B cell (primary cell): Measurements from ENCODE around the gene SPTB. TPM values are rescaled to one million over a fixed set of nuclear protein-coding genes. Genes with fewer than 3 reads are reported as not detected.

ENCODE experiments used
- ATAC-seq: fragments of 200-7000 bp; cut with Tn5 transposase; one replicate; pipeline ENCODE4 v1.10.0; 2021; ENCODE audit warnings: low read depth, mild to moderate bottlenecking, moderate number of reproducible peaks, moderate library complexity
- CTCF ChIA-PET: fragments of 350-600 bp; sonication (Branson Sonifier 250); formaldehyde crosslinking; loops from one replicate; lab custom pipeline; 2021; ENCODE audit warnings: antibody characterized with exemption, inconsistent platforms; lab: Charles Lee
- POLR2A ChIA-PET: fragments of 350-600 bp; sonication (Branson Sonifier 250); formaldehyde crosslinking; loops from one replicate; lab custom pipeline; 2021; ENCODE audit warnings: antibody characterized with exemption; lab: Charles Lee
- DNase-seq: peaks from one replicate; pipeline ENCODE4 v3.0.0; 2013
- H2AFZ ChIP-seq: 2 replicates; pipeline ENCODE4 v1.6.1; 2012; ENCODE audit warnings: mild to moderate bottlenecking, low read depth, low read length; ENCODE audit not compliant: insufficient read depth, poor library complexity, severe bottlenecking
- H3K27ac ChIP-seq, 2 donors: 1 replicate in 1 of 2; 2 replicates in 1 of 2; pipeline ENCODE4 v1.5.1; 2012 to 2013; ENCODE audit warnings: low read length in 2 of 2, mild to moderate bottlenecking in 2 of 2, moderate library complexity in 1 of 2
- H3K27me3 ChIP-seq, 4 experiments: fragments of 200-600 bp in 1 of 4; sonication (generic) in 1 of 4; replicated peaks in 1 of 4; 1 replicate in 2 of 4; 2 replicates in 2 of 4; pipeline versions ENCODE4 v1.6.1 to v1.7.0; 2013 to 2016; ENCODE audit warnings: low read length in 3 of 4, mild to moderate bottlenecking in 2 of 4, mixed read lengths in 1 of 4, moderate library complexity in 1 of 4; ENCODE audit not compliant: insufficient read depth in 4 of 4, control insufficient read depth in 3 of 4; ENCODE audit errors: control extremely low read depth in 1 of 4
- H3K36me3 ChIP-seq, 2 experiments: replicated peaks in 1 of 2; 1 replicate in 1 of 2; 2 replicates in 1 of 2; pipeline versions ENCODE4 v1.6.1 to v1.7.1; 2013; ENCODE audit warnings: low read length in 1 of 2; ENCODE audit not compliant: insufficient read depth in 2 of 2, control insufficient read depth in 1 of 2; ENCODE audit errors: control extremely low read depth in 1 of 2, extremely low read depth in 1 of 2
- H3K4me1 ChIP-seq, 2 donors: fragments of 200-600 bp in 1 of 2; sonication (generic) in 1 of 2; 1 replicate in 1 of 2; 2 replicates in 1 of 2; pipeline versions ENCODE4 v1.5.1 to v1.6.1; 2013 to 2017; ENCODE audit warnings: low read length in 2 of 2; ENCODE audit not compliant: control insufficient read depth in 2 of 2, insufficient read depth in 2 of 2
- H3K4me2 ChIP-seq: replicated peaks from 2 replicates; pipeline ENCODE3; 2012; ENCODE audit warnings: mild to moderate bottlenecking, low read depth, low read length; ENCODE audit not compliant: poor library complexity, severe bottlenecking
- H3K4me3 ChIP-seq, 5 experiments: fragments of 200-600 bp in 1 of 5; sonication (generic) in 1 of 5; 1 replicate in 3 of 5; 2 replicates in 2 of 5; pipeline versions ENCODE4 v1.5.1 to v1.7.0; 2011 to 2016; ENCODE audit warnings: low read length in 4 of 5, mild to moderate bottlenecking in 4 of 5, low read depth in 2 of 5, control low read depth in 1 of 5, moderate library complexity in 1 of 5; ENCODE audit not compliant: insufficient read depth in 1 of 5; ENCODE audit errors: control extremely low read depth in 1 of 5, extremely low read depth in 1 of 5
- H3K79me2 ChIP-seq: fragments of 200-600 bp; sonication (generic); one replicate; pipeline ENCODE4 v1.6.0; 2016; ENCODE audit warnings: low read length; ENCODE audit not compliant: control insufficient read depth, insufficient read depth
- H3K9ac ChIP-seq: fragments of 200-600 bp; sonication (generic); 2 replicates; pipeline ENCODE4 v1.6.1; 2017; ENCODE audit warnings: mild to moderate bottlenecking, low read length, moderate library complexity
- H3K9me3 ChIP-seq, 3 donors: one replicate each; pipeline versions ENCODE4 v1.6.1 to v1.7.1; 2013; ENCODE audit warnings: low read length in 2 of 3; ENCODE audit not compliant: control insufficient read depth in 2 of 3, insufficient read depth in 1 of 3; ENCODE audit errors: control extremely low read depth in 1 of 3
- H4K20me1 ChIP-seq: 2 replicates; pipeline ENCODE4 v1.6.0; 2012; ENCODE audit warnings: mild to moderate bottlenecking, low read length; ENCODE audit not compliant: insufficient read depth, control insufficient read depth, poor library complexity, severe bottlenecking
- H3K27ac Mint-ChIP-seq: one replicate; pipeline ENCODE4 v1.8.0; 2021; ENCODE audit warnings: mixed read lengths
- H3K27me3 Mint-ChIP-seq: one replicate; pipeline ENCODE4 v1.8.0; 2021; ENCODE audit warnings: mixed read lengths
- H3K4me1 Mint-ChIP-seq: one replicate; pipeline ENCODE4 v1.8.0; 2021; ENCODE audit warnings: mixed read lengths
- H3K4me3 Mint-ChIP-seq: one replicate; pipeline ENCODE4 v1.8.0; 2021; ENCODE audit warnings: mixed read lengths
- H3K9me3 Mint-ChIP-seq: one replicate; pipeline ENCODE4 v1.8.0; 2022; ENCODE audit warnings: mixed read lengths; ENCODE audit not compliant: insufficient read depth
- CTCF ChIP-seq: fragments of 200-600 bp; IDR thresholded peaks from one replicate; pipeline ENCODE4 v1.8.0; 2022; ENCODE audit warnings: antibody characterized with exemption, mild to moderate bottlenecking
- EZH2 ChIP-seq: IDR thresholded peaks from 2 replicates; pipeline ENCODE4 v1.6.1; 2012; ENCODE audit warnings: borderline replicate concordance, low read depth, mild to moderate bottlenecking, moderate library complexity, low read length; ENCODE audit not compliant: insufficient read depth, poor library complexity, severe bottlenecking
- WGBS: methylation state at CpG from one replicate; pipeline ENCODE4 v1.1.5; 2013; ENCODE audit warnings: missing lambda C conversion rate; ENCODE audit not compliant: insufficient coverage; 5-methylcytosine and 5-hydroxymethylcytosine counted together
- intact Hi-C: fragments of 100-400 bp; cut with micrococcal nuclease; formaldehyde crosslinking; loops from one replicate; pipeline ENCODE4 v1.10.0; 2022
- polyA plus RNA-seq: library from polyadenylated mRNA; depleted of rRNA; stranded (reverse); fragments of >200 nt; gene quantifications from 2 replicates; pipeline ENCODE4 v1.2.3, GENCODE V29; 2012
- total RNA-seq, 2 donors: library from RNA; stranded (reverse); fragments of 120-200 nt in 1 of 2; gene quantifications; 1 replicate in 1 of 2; 2 replicates in 1 of 2; pipeline versions ENCODE4 v1.2.3 to v1.2.4, GENCODE V29; 2013 to 2022

Gene SPTB
- total and polyA plus RNA-seq, 2 donors (not counting 1 experiment from before 2014, with no cell fraction given): 0.12 TPM; not detected in 1

DNA sequence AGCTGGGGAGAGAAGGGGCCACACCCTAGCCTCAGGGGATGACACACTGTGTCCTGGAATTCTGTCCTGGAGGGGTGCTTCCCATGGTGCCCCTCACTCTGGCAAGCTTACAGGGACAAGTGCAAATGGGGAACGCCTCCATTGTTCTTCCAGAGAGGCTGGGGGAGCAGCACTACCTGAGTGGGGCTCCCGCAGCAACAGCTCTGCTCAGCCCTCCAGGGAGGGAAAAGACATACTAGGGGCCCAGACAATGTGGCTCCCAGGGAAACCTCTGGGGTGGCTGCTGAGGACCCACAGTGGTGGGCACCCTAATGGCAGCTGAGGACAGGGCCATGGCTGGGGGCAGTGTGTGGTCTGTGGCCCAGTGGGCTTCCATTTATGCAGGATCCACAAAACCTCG, 106.1 kb downstream of the SPTB start:
- Mint-ChIP-seq H3K9me3 (no peaks in the 10 kb centered on the region), H3K27me3 (no peaks in the 10 kb centered on the region), H3K4me3 (no peak overlapping the region), H3K27ac (no peak overlapping the region), H3K4me1 (no peaks in the 10 kb centered on the region)
- Histone ChIP-seq H3K27ac (no peak overlapping the region), H3K79me2 (no peaks in the 10 kb centered on the region), H4K20me1 (no peaks in the 10 kb centered on the region), H3K4me1 (no peaks in the 10 kb centered on the region), H3K27me3 (no peaks in the 10 kb centered on the region), H2AFZ (no peak overlapping the region), H3K4me2 (no peak overlapping the region), H3K4me3 (no peak overlapping the region), H3K36me3 (no peaks in the 10 kb centered on the region), H3K9me3 (no peaks in the 10 kb centered on the region), H3K9ac (no peak overlapping the region)
- DNase-seq (no peak), ATAC-seq (no peak)
- CTCF ChIA-PET: interaction anchor here (1.3 to 1.4 kb wide), 2 partner anchors 9 to 118 kb away, joined by 3 to 4 read pairs; no protein-coding TSS in a partner anchor
- intact Hi-C loops: no loop called here
- POLR2A ChIA-PET: no interaction called here
- 100% methylated on average over 2 of the region's 3 CpGs for WGBS
- TF ChIP-seq CTCF: no peak
- no peak for TF ChIP-seq EZH2

GRCh38 chr14:64773046-64773445, 106.7 kb downstream of the SPTB start:
- Mint-ChIP-seq H3K4me3 (no peak overlapping the region), H3K9me3 (no peaks in the 10 kb centered on the region), H3K27me3 (no peaks in the 10 kb centered on the region), H3K27ac (no peak overlapping the region), H3K4me1 (no peaks in the 10 kb centered on the region)
- no peak overlapping the region for H2AFZ ChIP-seq
- POLR2A ChIA-PET: no interaction called here
- no peaks in the 10 kb centered on the region for H3K79me2 ChIP-seq
- TF ChIP-seq CTCF (no peak), EZH2 (no peak)
- CTCF ChIA-PET: interaction anchor here (1.0 to 1.4 kb wide), 3 partner anchors 8 to 119 kb away, joined by 3 to 4 read pairs (median 4); no protein-coding TSS in a partner anchor
- H3K27me3 ChIP-seq: no peaks in the 10 kb centered on the region
- ATAC-seq: no peak
- H3K4me3 ChIP-seq: no peak overlapping the region
- H3K27ac ChIP-seq: no peak overlapping the region
- WGBS: 98% methylated on average over 18 of the region's 18 CpGs
- intact Hi-C loops: no loop called here
- no peaks in the 10 kb centered on the region for H3K4me1 ChIP-seq
- no peak overlapping the region for H3K9ac ChIP-seq
- H4K20me1 ChIP-seq: no peaks in the 10 kb centered on the region
- H3K9me3 ChIP-seq: no peaks in the 10 kb centered on the region
- no peaks in the 10 kb centered on the region for H3K36me3 ChIP-seq
- H3K4me2 ChIP-seq: no peak overlapping the region
- DNase-seq: no peak
